HG02798 (cell line): Measurements from ENCODE around the gene DST.
A peak's percentile ranks its signal among the peaks of the same experiment; 100 is the strongest.
"Not testable (repeated sequence)": the region's sequence is repeated elsewhere in the genome, so short reads cannot be mapped to it uniquely, and the experiment has no call there.

Source experiments
- ATAC-seq: cut with Tn5 transposase; IDR thresholded peaks from one replicate; pipeline ENCODE4 v1.9.1; 2021; ENCODE audit warnings: mild to moderate bottlenecking; ENCODE audit not compliant: unreplicated experiment, poor library complexity

The DST gene

DNA sequence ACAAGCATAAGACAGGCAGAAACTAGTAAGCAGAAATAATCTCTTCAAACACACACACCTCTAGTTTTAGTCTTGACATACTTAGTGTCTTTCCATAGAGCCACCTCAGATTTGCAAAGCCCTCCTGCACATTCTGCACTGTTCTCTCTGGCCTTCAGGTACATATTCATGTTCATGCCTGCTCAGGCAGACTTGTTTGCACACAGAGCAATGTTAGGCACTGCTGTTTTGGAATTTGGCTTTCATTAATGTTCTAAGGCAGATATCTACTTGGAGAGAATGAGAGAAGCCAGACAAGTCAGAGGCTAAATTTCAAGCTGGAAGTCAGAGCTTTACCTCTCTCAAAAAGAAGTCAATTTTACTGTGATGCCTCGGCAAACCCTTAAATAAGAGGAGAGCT lies 21.3 kb upstream of the DST start:
- no peak for ATAC-seq

DNA sequence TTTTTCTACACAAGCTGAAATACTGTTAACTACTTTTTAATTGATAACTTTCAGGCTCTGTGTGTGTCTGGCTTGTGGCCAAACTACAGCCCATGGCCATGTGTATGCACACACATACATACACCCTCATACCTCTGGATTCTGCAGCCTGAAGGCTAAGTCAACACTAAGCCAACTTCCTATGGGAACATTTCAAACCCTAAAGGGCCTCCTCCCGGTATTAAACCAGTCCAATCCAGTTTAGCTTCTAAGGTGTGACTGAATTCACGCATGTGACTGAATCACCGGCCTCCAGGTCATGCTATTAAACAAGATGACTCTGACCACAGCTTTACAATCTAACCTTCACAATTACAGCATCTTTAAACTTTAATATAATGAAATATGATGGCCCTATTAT lies 20.7 kb upstream of the DST start:
- ATAC-seq = no peak

DNA sequence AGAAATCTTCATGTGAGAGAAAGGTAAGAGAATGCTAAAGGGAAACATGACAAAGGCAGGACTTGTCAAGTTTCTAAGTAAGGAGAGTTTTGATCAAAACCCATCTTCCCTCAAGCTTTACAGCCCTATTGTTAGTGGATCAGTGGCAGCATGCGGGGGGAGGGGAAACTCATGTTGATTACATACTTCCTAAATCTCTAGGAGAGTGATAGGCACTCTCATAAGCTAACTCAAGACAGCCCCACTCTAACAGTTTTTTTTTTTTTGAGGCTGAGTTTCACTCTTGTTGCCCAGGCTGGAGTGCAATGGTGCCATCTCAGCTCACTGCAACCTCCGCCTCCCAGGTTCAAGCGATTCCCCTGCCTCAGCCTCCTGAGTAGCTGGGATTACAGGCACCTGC lies 18.6 kb upstream of the DST start:
- ATAC-seq = not testable (repeated sequence)

DNA sequence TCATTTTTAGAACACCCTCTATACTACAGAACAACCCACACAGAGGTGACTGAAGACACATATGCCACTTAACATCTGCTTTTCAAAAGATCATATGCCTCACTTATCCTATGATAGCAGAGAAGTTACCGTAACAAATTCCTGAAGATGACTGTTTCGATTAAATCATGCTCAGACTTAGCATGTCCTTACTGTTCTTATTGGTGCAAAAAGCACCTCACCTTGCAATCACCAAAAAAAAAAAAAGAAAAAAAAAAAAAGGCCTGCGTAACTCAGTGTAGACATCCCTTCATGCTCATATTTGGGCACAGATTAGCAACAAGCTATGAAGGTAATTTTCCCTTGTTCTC lies 17.7 kb upstream of the DST start:
- peak; percentile 36 for ATAC-seq

DNA sequence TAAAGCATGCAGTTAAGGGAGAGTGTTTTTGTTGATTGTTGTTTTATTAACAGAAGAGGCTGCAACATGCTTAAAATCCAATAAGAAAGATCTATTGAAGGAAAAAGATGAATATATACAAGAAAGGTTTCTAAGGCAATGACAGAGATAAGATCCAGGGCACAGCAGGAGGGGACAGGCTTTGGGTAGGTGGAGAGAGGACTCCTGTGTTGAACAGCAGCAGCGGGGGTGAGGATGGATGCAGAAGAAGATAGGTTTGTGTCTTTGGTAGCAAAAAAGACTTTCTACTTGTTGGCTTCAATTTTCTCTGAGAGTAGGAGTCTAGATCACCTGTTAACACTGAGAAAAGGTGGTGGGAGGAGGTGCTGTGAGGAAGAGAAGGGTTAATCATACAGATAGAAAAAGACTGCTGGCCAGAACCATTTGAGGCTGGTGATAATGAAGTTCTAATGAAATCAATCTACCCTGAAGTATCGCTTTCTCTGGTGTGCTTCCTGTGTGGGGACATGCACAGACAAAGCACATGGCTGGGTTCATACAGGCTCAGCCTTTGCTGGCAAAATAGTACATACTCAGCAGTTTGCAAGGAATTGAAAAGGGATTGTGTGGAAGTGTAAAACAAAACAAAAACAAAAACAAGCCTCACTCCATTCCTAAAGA lies 17.2 kb upstream of the DST start:
- ATAC-seq = peak; percentile 81

DNA sequence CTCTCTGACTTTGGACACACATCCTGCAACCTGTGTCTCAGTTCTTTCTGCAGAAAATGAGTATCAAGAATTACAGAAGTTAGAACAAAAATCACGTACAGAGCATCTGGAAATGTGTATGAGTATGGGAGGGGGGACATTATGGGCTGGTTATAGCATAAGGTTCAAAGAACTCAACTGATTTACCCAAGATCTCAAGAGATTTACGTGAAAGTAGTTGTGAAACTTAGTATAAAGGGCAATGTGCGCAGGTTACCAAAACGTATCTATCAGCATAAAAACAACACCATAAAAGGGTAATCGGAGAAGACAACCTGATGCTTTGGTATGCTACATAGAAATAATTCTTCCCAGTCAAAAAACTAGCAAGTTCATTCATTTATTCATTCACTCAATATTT lies 15.6 kb upstream of the DST start:
- no peak for ATAC-seq

DNA sequence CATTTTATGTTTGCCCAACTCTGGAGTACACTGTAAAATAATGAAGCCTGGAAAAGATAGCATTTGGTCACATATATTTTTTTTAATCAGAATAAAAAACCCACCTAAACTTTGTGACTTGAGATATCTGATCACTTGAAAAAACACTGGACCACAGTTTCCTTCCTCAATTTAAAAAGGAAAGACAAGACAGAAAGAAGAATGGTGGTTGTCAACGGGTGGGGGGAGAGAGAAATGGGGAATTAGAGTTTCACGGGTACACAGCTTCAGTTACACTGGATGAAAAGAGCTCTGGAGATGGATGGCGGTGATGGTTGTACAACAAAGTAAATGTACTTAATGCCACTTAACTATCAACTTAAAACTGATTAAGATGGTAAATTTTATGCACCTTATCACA lies 14.7 kb upstream of the DST start:
- no peak for ATAC-seq

DNA sequence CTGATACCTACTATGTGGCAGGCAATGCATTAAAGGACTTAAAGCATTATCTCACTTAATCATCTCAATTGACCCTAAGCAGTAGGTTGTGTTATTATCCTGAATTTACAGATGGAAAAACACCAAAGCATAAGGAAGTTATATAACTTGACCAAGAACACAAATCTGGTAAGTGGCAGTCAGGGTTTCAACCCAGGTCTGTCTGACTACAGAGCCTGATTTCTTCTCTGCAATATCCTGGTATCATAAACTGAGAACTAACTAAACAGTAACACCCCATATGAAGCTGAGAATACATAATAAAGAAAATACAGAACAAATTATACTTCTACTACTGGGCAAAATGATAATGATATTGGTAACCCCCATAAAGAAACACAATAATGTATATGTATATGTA lies 13.8 kb upstream of the DST start:
- no peak for ATAC-seq

DNA sequence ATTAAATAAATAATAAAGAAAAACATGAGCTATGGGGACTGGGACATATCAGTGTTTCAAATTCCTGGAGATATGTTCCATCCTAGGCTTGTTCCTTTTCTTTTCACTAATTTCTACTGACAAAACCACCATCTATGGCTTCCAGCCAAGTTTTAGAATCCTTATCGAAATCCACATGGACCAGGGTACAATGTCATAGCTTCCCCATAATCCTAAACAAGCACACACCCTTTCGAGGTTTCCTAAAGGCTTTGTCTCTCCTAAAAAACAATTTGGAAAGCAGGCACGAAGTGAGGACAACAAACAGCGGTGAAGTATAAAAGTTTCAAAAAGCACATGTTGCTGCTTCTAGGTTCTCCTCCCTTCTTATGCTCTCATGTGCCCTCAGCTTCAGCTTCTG lies 13.3 kb upstream of the DST start:
- no peak for ATAC-seq

DNA sequence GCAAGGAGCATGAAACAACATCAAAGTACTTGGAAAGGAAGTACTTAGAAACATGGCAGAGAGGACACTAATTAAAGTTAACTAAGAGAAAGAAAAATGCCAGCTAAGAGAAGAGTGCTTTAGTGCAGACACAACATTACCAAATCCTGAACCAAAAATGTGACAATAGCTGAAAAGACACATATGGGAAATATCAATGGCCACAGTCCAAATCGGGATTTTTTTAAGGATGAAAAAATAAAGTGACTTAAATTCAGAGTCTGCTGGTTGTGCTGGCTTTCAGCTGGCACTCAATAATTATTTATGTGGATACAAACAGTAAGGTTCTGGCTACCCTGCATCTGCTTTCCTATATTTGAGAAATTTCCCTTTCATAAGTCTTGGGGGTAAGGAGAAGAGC lies 12.6 kb upstream of the DST start:
- ATAC-seq = no peak

DNA sequence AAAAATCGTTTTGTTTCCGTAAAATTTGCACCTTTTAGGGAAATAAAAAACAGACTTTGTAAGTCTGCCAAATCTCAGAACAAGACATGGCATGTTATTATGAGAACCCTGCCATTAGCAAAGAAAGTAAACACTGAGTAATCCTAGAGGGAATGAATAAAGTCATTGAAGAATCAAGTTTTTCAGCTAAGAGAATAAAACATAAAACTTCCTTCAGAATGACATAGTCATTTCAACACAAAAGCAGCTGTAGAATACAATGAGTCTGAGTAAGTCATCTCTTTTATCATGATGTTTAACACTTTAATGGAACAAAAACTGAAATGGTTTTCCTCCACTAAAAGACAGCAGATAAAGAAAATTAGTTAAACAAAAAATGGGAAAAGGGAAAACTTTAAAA lies 10.3 kb upstream of the DST start:
- ATAC-seq = no peak

DNA sequence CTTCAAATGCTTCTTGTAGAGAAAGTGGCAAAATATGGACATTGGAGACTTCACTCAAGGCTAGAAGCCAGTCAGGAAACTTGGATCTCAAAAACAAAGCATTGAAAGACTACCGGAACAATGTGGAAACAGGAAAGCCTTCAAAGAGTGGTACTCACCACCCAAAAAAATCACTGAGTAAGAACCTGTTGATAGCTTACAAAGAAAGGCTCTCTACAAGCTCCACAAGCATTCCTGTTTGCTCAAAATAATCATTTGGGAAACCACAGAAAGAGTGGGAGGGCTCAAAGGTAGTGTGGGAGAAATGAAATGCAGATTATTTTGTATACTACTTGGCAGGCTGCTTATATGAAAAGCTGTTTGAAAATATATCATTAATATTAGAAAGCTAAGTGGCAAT lies 9.5 kb upstream of the DST start:
- ATAC-seq = no peak

DNA sequence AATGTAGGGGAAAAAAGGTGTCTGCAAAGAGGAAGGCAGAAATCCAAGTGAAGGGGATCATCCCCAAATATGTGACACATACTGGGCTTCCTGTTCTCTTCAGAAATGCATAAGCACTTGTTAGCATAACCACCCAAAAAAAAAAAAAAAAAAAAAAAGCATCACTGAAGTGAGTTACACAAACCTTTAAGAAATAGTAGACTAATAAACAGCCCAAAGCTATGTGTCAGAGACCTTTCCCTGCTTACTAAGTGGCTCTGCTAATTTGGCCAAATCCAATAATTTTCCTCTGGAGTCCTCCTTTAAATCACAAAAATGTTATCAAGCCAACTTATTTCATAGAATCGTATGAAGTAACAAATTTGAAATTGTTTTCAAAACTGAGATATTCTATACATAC lies 7.5 kb upstream of the DST start:
- no peak for ATAC-seq

DNA sequence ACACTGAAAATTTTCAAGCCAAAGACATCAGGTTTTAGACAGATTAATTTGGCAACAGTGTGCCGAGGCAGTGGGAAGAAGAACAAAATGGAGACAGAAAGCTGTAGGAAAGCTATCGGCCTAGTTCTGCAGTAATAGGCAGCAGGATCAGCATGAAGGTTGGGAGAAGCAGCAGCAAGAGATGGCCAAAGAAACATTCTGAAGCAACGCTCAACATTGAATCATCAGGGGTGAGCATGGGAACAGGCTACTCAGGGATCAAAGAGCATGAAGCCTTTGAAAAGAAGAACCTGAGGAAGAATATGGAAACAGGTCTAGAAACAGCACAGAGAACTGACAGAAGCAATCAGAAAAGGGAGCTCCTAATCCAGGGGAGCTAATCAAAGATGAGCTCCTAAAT lies 7.1 kb upstream of the DST start:
- no peak for ATAC-seq

DNA sequence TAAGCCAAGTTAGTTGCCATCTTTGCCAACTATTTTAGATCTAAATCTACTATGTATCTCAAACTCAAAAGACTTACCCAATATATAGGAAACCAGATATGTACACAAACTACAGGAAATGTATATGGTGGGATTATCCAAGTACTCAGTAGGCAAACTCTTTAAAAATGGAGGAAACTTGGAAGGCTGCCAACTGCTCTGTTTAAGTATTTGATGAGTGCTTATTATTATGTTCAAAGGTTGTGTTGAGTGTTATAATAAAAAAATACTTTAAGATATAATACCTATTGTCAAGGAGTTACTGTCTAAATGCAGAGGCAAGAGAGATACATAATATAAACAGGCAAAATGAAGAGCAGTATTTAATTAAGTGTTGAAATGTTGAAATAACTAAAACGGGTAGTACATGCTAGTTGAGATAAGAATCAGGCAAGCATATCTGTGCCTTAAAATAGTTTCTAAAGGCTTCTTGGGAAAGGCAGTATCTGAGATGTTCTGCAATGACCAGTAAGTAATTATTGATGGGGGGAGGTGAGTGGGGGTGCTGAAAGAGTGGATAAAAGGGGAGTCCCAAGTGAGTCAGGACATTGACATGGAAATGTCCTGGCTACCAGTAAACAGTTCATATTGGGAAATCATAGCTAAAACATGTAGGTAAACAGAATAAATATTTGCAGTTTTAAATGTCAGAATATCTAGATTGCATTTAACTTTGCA lies 6.5 kb upstream of the DST start:
- no peak for ATAC-seq

DNA sequence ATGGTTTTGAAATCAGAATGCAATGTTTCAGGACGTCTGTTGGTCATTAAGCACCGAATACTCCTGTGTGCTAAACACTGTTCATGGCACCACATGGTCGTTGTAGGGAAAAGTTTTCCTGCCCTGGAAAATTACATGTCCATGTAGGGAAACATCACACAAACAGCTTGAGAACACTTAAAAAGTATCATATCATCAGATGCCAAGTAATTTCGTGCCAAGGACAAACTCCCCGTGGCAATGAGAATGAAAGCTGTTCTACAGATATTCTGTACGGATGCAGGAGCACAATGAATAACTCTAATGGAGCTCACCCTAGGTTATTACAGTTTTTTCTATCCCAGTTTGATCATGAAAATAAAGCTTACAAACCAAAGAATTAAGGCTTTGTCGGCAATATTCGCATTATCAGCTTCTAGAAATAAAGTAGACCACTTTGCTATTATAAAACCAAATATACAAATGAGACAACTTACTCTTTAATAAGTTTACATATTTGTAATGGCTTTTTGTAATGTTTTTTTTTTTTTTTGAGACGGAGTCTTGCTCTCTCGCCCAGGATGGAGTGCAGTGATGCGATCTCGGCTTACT lies 4.6 kb upstream of the DST start:
- no peak for ATAC-seq

DNA sequence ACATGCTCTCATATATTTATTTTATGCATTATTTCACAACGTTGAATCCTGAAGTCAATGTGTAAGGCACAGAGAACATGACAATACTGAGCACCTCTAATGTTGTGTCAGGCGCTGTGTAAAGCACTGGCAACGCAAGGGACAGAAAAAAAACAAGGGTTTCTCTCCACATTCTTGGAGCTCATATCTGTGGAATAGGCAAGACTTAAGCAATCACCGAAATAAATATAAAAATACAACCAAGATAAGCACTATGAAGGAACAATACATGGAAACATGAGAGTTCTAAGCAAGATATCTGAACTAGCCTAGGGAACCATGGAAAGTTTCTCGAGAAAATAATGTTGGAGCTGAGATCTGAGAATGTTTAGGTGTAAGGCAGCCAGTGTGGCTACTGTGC lies 1.7 kb upstream of the DST start:
- ATAC-seq = no peak

DNA sequence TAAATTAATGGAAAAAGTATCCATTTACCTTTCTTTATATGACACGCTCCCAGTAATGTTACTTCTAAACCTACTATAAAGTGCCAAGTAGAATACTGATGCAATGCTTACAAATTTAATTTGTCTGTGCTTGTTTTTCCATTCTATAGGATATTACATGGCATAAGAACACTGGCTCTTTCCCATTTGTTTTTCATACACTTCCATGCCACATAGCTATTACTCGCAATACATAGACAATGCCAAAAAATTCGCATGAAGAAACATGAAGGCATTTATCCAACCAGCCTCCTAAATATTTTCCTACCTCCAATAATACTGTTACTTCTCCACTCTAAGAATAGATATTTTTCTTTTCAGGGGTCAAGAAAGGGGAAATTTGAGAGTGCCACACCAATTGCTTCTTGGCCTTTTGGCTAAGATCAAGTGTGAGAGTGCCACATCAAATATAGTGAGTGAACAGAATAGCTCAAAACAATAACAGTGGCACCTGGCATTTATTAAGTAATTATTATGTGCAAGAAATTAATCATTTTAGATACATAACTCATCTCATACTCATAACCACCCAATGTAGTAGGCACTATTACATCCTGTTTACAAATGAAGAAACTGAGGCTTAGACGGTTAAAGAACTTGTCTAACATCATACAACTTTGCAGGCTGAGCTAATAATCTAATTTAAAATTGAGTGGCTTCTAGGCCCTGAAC lies 845 bp upstream of the DST start:
- no peak for ATAC-seq

DNA sequence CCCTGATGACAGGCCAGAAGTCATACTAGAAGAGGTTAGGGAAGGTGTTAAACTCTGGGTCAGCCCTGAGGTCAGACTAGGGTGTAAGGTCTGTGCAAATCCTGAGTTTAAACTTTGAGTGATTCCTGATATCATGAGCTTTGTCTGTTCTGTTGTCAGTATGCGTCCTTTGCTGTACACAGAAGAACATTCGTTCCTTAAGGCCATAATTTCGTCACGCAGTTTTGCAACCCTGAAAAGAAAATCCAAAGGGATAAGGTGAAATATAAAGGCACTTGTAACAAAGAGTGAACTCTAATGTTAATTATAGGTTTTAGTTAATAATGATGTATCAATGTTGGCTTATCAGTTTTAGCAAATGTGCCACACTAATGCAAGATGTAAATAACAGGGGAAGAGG lies 2.3 kb downstream of the DST start:
- no peak for ATAC-seq

DNA sequence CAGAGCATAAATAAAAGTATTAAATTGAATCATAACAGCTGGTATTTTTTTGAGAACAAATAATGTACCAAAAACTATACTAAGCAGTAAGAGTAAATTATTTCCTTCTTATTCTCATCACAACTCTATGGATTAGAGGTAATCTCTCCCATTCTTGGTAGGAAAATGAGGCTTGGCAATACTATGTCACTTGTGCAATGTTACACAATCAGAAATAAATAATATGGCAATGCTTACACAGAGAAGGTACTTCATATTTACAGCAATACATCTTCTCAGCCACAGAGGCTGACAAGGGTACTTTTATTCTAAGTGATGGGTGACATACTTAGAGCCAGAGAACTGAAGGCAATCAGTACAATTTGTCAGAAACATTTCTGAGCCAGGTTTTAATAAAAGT lies 3.9 kb downstream of the DST start:
- ATAC-seq = no peak

DNA sequence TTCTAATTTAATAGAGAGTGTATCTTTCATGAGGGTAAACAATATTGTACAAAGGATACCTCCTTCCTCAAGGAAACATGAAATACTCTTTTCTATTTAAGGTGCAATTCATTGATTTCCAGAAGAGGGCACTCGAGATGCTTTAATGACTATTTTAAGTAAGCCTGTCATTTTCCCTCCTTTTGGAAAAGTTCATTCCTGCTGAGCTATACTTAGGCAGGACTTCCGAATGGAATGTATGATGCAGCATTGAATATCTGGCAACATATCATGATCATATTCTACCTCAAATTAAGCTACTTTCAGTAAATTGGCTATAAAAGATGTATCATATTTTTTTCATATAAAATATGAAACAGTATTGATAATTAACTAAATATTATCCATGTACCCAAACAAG lies 5.0 kb downstream of the DST start:
- no peak for ATAC-seq

DNA sequence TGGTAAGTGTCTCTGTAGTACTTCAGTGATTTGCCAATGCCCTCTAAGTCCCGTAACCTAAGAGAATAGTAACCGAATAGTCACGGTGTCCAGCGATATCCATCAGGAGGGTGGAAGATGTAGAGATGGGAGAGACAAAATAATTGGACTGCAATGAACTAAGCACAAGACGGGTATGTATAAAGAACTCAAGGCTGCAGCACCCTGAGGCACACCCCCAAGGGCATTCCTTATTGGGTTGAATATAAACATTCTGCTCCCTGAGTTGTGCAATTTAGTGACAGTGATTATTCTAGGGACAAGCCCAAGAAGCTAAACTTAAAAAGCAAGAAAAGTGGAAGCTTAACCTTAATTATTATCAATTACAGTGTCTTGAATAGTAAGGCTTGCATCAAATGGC lies 14.6 kb downstream of the DST start:
- no peak for ATAC-seq
